Stomach (tissue), 9 donors: ENCODE data around the gene SUSD5. TPM values are rescaled to one million over a fixed set of nuclear protein-coding genes. Genes with fewer than 3 reads are reported as not detected.
"Not testable (repeated sequence)": the region's sequence is repeated elsewhere in the genome, so short reads cannot be mapped to it uniquely, and the experiment has no call there.

ENCODE experiments used
- DNase-seq, 2 donors: peaks; one replicate each; pipeline versions ENCODE4 v3.0.0 to v3.0.0-alpha.2; 2013 to 2019
- H3K27ac ChIP-seq, 5 donors: fragments of 200-600 bp in 4 of 5; sonication (generic) in 4 of 5; one replicate each; pipeline ENCODE4 v1.5.1; 2013 to 2019; ENCODE audit warnings: mild to moderate bottlenecking in 1 of 5, moderate library complexity in 1 of 5
- H3K27me3 ChIP-seq, 3 donors: fragments of 200-600 bp; sonication (generic); one replicate each; pipeline ENCODE4 v1.5.1; 2017 to 2019; ENCODE audit warnings: mixed run types in 1 of 3
- H3K36me3 ChIP-seq, 4 donors: fragments of 200-600 bp; sonication (generic); 1 replicate in 3 of 4; 2 replicates in 1 of 4; pipeline ENCODE4 v1.5.1; 2016 to 2019
- H3K4me1 ChIP-seq, 4 donors: fragments of 200-600 bp; sonication (generic); one replicate each; pipeline ENCODE4 v1.5.1; 2016 to 2019
- H3K4me3 ChIP-seq, 4 donors: fragments of 200-600 bp; sonication (generic) in 3 of 4; one replicate each; pipeline ENCODE4 v1.5.1; 2016 to 2019; ENCODE audit warnings: mild to moderate bottlenecking in 1 of 4
- H3K9me3 ChIP-seq, 4 donors: fragments of 200-600 bp; sonication (generic); one replicate each; pipeline ENCODE4 v1.5.1; 2016 to 2019
- CTCF ChIP-seq, 7 experiments: fragments of 450-650 bp in 4 of 7; fragments of 200-600 bp in 3 of 7; sonication (generic) in 3 of 7; IDR thresholded peaks; one replicate each; pipeline ENCODE4 v1.5.1; 2016 to 2019; ENCODE audit warnings: antibody characterized with exemption in 7 of 7, control low read depth in 2 of 7, mild to moderate bottlenecking in 1 of 7
- EP300 ChIP-seq: sonication (generic); formaldehyde crosslinking; IDR thresholded peaks from one replicate; pipeline ENCODE4 v1.6.1; 2017; ENCODE audit warnings: antibody characterized with exemption
- POLR2A ChIP-seq, 4 donors: fragments of 450-650 bp; IDR thresholded peaks; one replicate each; pipeline ENCODE4 v1.6.1; 2016; ENCODE audit warnings: antibody characterized with exemption in 4 of 4, control low read depth in 2 of 4, mild to moderate bottlenecking in 1 of 4, moderate library complexity in 1 of 4
- POLR2AphosphoS5 ChIP-seq, 3 donors: sonication (generic); formaldehyde crosslinking; IDR thresholded peaks; one replicate each; pipeline ENCODE4 v1.6.1; 2016; ENCODE audit warnings: antibody characterized with exemption in 3 of 3
- WGBS, 5 donors: extraction: QIAGEN DNeasy Blood & Tissue Kit in 3 of 5; methylation state at CpG; one replicate each; pipeline versions ENCODE4 v1.1.5 to v1.1.7; 2013 to 2018; 5-methylcytosine and 5-hydroxymethylcytosine counted together
- intact Hi-C: fragments of 100-400 bp; cut with DNase I; formaldehyde crosslinking; loops from one replicate; pipeline ENCODE4 v1.15.1; 2023; ENCODE audit warnings: low total_unique reads
- polyA plus RNA-seq, 3 donors: library from polyadenylated mRNA; stranded (reverse); fragments of 200-250 nt; gene quantifications; one replicate each; pipeline ENCODE4 v1.2.3, GENCODE V29; 2013
- total RNA-seq, 5 donors: library from RNA; depleted of rRNA; stranded (reverse); fragments of >200 nt; gene quantifications; one replicate each; pipeline versions ENCODE4 v1.1.0 to v1.2.3, GENCODE V29; 2014 to 2016
- donor health status: healthy with polysubstance abuse.
- donor health status: Bipolar disorder and iron deficiency.
- donor health status: healthy.

SUSD5 gene
- total and polyA plus RNA-seq, 8 donors, result 0.25 to 4.6 (median 0.58) TPM; not detected in 3

- Histone ChIP-seq H3K36me3 (no peaks in the 10 kb centered on the region), H3K4me1 (no peaks in the 10 kb centered on the region), H3K4me3 (no peak overlapping the region), H3K27ac (no peak overlapping the region), H3K9me3 (peaks cover 0 to 8% (median 2%) of the 10 kb centered on the region in 4 donors), H3K27me3 (no peaks in the 10 kb centered on the region)
- intact Hi-C loops, result no loop called here
- no peak for TF ChIP-seq POLR2AphosphoS5 (IDR thresholded peaks at IDR 0.05)
- TF ChIP-seq POLR2A (IDR thresholded peaks at IDR 0.05), result no peak
- TF ChIP-seq CTCF (IDR thresholded peaks at IDR 0.05), result no peak
- no peak for TF ChIP-seq EP300
- no peak for DNase-seq
- 83 to 90% (median 87%) methylated on average over 3 of the region's 3 CpGs for WGBS, 5 donors
These were observed 31.3 kb downstream of the SUSD5 start for GRCh38 chr3:33187368-33187634.

GRCh38 chr3:33186524-33187367 lies 31.9 kb downstream of the SUSD5 start:
- WGBS, 5 donors, result 87 to 92% (median 90%) methylated on average over 13 of the region's 13 CpGs
- Histone ChIP-seq H3K9me3 (peaks cover 0 to 8% (median 3%) of the 10 kb centered on the region in 4 donors), H3K36me3 (no peaks in the 10 kb centered on the region), H3K27ac (no peak overlapping the region), H3K4me3 (no peak overlapping the region), H3K27me3 (no peaks in the 10 kb centered on the region), H3K4me1 (no peaks in the 10 kb centered on the region)
- TF ChIP-seq POLR2A (IDR thresholded peaks at IDR 0.05), result no peak
- TF ChIP-seq CTCF (IDR thresholded peaks at IDR 0.05), result no peak
- no peak for TF ChIP-seq POLR2AphosphoS5 (IDR thresholded peaks at IDR 0.05)
- TF ChIP-seq EP300, result no peak
- peak in 1 of 2 donors; percentile 40 for DNase-seq
- intact Hi-C loops, result no loop called here

GRCh38 chr3:33184863-33185262 lies 33.7 kb downstream of the SUSD5 start:
- DNase-seq, result no peak
- peaks cover 0 to 8% (median 3%) of the 10 kb centered on the region in 4 donors for H3K9me3 ChIP-seq
- H3K4me1 ChIP-seq, result no peaks in the 10 kb centered on the region
- H3K36me3 ChIP-seq, result no peaks in the 10 kb centered on the region
- no peak overlapping the region for H3K4me3 ChIP-seq
- no peaks in the 10 kb centered on the region for H3K27me3 ChIP-seq
- intact Hi-C loops, result no loop called here
- TF ChIP-seq POLR2AphosphoS5 (IDR thresholded peaks at IDR 0.05) (no peak), EP300 (no peak), CTCF (IDR thresholded peaks at IDR 0.05) (no peak), POLR2A (IDR thresholded peaks at IDR 0.05) (no peak)
- 73 to 88% (median 81%) methylated on average over 2 of the region's 2 CpGs for WGBS, 5 donors
- H3K27ac ChIP-seq, result no peak overlapping the region

GRCh38 chr3:33181641-33182040 lies 37.0 kb downstream of the SUSD5 start:
- DNase-seq, intact Hi-C loops, H3K36me3 ChIP-seq, H3K4me3 ChIP-seq, H3K27ac ChIP-seq, H3K4me1 ChIP-seq, H3K27me3 ChIP-seq: not testable (repeated sequence)
- peaks cover 0 to 16% (median 8%) of the 10 kb centered on the region in 4 donors for H3K9me3 ChIP-seq
- WGBS, 5 donors, result 73 to 100% (median 89%) methylated on average over 1 of the region's 1 CpG

GRCh38 chr3:33181229-33181628 lies 37.4 kb downstream of the SUSD5 start:
- Histone ChIP-seq H3K4me3 (no peak overlapping the region), H3K36me3 (no peaks in the 10 kb centered on the region), H3K27me3 (no peaks in the 10 kb centered on the region), H3K27ac (no peak overlapping the region), H3K4me1 (no peaks in the 10 kb centered on the region), H3K9me3 (peaks cover 0 to 16% (median 8%) of the 10 kb centered on the region in 4 donors)
- intact Hi-C loops, result no loop called here
- no peak for DNase-seq
- 77 to 81% (median 79%) methylated on average over 5 of the region's 5 CpGs for WGBS, 5 donors
- no peak for TF ChIP-seq EP300
- TF ChIP-seq POLR2AphosphoS5 (IDR thresholded peaks at IDR 0.05), result no peak
- no peak for TF ChIP-seq POLR2A (IDR thresholded peaks at IDR 0.05)
- no peak for TF ChIP-seq CTCF (IDR thresholded peaks at IDR 0.05)
